HG03354 (cell line): ENCODE measurements around the gene TMEM154.

ENCODE experiments used
- ATAC-seq: cut with Tn5 transposase; IDR thresholded peaks from one replicate; pipeline ENCODE4 v1.9.1; 2021; ENCODE audit warnings: mild to moderate bottlenecking; ENCODE audit not compliant: unreplicated experiment, poor library complexity, severe bottlenecking

The TMEM154 gene

GRCh38 chr4:152640058-152640921 is 39.5 kb downstream of the TMEM154 start:
- no peak for ATAC-seq

- no peak for ATAC-seq
Observed at GRCh38 chr4:152635851-152636250, 43.9 kb downstream of the TMEM154 start.

DNA sequence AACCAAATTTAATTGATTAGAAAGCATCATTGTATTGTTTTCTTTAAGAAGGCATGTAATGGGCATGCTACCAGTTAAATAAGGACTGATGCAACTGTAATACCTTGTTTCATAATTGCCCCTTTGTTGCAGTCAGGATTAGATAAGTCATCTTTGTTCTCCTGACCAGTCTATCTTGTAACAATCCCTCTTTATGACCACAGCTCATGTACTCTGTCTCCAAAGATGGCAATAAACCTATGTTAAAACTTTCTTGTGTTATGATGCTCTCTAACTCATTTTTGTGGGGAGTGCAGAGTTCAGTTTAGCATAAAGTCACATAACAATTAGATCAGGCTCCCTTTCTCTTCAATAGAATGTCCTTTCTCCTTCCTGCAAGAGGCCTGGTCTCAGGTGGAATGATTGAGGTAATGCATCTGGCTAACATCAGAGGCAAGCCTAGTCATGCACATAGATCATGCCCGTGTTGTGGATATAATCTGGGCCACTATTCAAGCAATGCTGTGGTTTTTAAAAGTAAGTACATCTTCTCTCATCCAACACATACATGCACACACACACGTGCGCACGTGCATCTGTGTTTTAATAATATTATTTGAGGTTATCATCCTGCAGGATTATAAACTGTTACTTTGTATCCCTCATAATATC is 45.6 kb downstream of the TMEM154 start:
- no peak for ATAC-seq

DNA sequence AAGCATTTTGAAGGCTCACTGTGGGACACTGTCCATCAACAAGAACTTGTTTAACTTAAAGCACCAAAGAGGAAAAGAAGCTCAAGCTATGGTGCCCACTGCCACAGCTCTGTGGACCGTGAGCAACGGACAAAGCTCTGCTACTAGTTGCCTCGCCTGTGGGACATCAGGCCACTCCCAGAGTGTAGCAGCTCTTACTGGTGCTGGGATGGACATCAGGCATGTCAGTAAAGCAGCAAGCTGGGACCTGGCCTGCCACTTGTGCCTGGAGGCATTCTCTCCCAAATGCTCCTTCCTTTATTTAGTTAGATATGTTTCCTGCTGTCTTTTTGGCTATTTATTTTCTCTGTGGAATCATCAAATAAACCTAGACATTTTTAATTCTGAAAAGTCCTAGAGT is 46.7 kb downstream of the TMEM154 start:
- ATAC-seq = no peak

DNA sequence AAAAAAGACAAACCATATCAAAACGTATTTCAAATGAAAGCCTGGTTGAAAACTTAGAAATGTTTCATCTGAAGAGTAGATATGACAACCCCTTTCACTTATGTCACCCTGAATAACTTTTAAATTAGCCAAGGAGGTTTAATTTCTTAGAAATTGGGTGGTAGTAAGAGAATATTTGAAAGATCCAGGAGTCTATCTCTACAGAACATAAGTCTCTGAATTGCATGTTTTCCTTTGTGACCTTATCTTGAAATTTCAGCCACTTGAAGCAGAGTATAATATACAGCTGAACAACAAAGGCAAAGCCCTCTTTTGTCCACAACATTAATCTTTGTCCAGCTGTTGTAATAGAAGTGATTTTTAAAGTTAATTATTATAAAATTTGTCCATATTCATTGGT is 49.5 kb downstream of the TMEM154 start:
- no peak for ATAC-seq

DNA sequence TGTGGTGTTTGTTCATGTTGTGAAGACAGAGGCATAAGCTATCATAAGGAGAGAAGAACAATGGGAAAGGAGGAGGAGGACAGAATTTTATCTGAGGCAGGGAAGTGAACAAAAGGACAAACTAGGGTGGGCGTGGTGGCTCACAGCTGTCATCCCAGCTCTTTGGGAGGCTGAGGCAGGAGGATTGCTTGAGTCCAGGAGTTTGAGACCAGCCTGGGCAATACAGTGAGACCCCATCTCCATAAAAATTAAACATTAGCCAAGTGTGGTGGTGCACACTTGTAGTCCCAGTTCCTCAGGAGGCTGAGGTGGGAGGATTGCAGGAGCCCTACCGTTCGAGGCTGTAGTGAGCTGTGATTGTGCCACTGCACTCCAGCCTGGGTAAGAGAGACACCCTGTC is 49.9 kb downstream of the TMEM154 start:
- ATAC-seq = no peak

- ATAC-seq = no peak
Observed at GRCh38 chr4:152628128-152628527, 51.7 kb downstream of the TMEM154 start.

GRCh38 chr4:152626790-152627189 is 53.0 kb downstream of the TMEM154 start:
- no peak for ATAC-seq

GRCh38 chr4:152620915-152621314 is 58.9 kb downstream of the TMEM154 start:
- no peak for ATAC-seq

GRCh38 chr4:152620218-152620617 is 59.6 kb downstream of the TMEM154 start:
- no peak for ATAC-seq

DNA sequence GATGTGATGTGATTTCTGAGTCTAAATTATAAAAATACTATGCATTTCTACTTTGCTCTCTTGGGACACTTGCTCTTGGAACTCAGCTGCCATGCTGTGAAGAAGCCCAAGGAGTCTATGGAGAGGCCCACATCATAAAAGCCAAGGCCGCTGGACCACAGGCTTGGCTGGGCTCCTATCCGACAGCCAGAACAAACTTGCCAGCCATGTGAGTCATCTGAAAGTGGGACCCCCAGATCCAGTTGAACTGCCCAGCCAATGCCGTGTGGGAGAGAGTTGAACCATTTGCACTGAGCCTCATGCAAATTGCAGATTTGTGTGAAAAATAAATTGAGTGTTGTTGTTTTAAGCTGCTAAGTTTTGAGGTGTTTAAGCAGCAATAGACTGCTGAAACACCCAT is 60.2 kb downstream of the TMEM154 start:
- ATAC-seq = no peak

- no peak for ATAC-seq
Observed at GRCh38 chr4:152618971-152619370, 60.8 kb downstream of the TMEM154 start.

GRCh38 chr4:152616804-152617203 is 63.0 kb downstream of the TMEM154 start:
- ATAC-seq = no peak

GRCh38 chr4:152613841-152614721 is 65.7 kb downstream of the TMEM154 start:
- no peak for ATAC-seq

- no peak for ATAC-seq
Observed at GRCh38 chr4:152613351-152613750, 66.4 kb downstream of the TMEM154 start.

DNA sequence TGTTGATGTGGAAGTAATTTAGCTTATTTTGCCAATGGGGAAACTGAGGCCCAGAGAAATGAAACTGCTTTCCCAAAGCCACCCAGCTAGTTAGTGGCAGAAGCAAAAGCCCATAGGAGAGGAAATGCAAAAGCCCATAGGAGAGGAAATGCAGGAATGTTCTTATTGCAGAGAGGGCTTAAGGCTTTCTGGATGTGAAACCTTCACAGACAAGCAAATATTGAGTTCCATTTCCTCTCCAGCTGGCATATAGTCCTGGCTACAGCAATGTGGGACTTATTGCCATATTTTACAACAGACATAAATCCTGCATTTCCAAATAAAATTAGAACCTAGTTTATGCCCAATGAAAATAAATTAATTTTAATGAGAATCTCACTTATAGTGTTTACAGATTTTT is 69.7 kb downstream of the TMEM154 start:
- no peak for ATAC-seq

DNA sequence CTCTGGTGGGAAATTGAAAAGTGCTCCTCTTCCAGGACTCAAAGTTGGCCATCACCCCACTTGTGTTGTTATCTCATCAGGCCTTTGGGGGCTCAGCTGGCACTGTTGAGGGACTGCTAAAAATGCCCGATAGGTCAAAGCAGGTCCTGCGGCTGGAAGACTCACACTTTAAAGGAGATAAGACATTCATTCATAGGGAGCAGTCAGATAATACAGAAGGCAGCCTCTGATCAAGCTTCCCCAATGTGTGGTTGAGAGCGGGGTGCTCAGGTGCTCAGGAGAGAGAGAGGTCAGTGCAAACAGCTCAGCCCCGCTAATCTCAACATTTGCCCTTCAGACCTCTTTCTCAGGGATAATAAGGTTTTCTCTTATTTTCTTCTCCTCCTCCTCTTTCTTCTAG is 70.3 kb downstream of the TMEM154 start:
- no peak for ATAC-seq

DNA sequence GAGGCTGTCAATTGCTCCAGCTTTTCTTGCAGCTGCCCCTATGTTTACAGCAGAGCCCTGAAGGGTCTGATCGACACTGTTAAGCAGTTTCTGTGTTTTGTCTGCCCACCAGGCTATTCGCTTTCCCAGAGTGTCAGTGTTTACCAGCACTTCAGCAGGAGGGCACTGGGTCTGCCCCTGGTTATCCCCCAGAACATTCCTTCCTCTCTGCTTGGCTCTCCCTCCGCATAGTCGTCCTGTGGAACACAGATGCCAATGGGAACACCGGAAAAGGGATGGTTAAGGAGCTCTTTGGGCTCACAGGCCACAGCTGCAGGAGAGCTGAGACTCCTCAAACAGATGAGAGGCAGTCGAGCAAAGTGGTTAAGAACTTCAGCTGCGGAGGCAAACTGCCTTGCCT is 72.6 kb downstream of the TMEM154 start:
- ATAC-seq = no peak

DNA sequence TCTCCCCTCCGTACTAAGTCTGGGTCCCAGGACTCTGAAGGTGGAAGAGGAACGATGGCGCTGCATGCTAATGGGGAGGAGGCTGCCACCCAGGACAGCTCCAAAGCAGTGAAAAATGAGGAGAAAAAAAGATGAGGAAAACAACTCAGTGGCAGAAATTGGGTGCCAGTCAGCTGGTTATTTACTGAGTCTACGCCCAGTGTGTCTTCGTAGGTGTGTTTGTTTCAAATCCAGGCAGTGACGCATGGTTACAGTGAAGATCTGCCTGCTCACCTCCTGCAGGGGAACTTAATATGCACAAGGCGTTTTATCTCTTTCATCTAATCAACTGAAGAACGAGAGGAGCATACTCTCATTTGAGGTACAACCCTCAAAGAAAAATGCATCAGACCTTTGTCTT is 73.0 kb downstream of the TMEM154 start:
- ATAC-seq = no peak

- ATAC-seq = no peak
Observed at GRCh38 chr4:152605641-152606335, 74.0 kb downstream of the TMEM154 start.
